Keratinocyte (primary cell): ENCODE data around the gene MLH1. TPM values are rescaled to one million over a fixed set of nuclear protein-coding genes. Genes with fewer than 3 reads are reported as not detected.

ENCODE experiments used
- DNase-seq: peaks from one replicate; pipeline ENCODE4 v3.0.0-alpha.2; 2011; ENCODE audit warnings: low read depth, missing footprints, low spot score
- FAIRE-seq: peaks from 2 replicates; lab custom pipeline; 2011; peaks lifted over from hg19 to GRCh38; lab: Jason Lieb, UNC
- H2AFZ ChIP-seq: 2 replicates; pipeline ENCODE4 v1.6.0; 2012; ENCODE audit warnings: low read length, control low read depth, inconsistent platforms; ENCODE audit not compliant: control insufficient read depth
- H3K27ac ChIP-seq: 2 replicates; pipeline ENCODE4 v1.5.1; 2011; ENCODE audit warnings: low read length; ENCODE audit not compliant: control insufficient read depth, insufficient read depth
- H3K27me3 ChIP-seq: 3 replicates; pipeline ENCODE4 v1.6.0; 2011; ENCODE audit warnings: low read length; ENCODE audit not compliant: control insufficient read depth, insufficient read depth; ENCODE audit errors: extremely low read depth
- H3K36me3 ChIP-seq, 2 experiments: 2 replicates in 1 of 2; 3 replicates in 1 of 2; pipeline ENCODE4 v1.5.1; 2011; ENCODE audit warnings: low read length in 2 of 2, mild to moderate bottlenecking in 1 of 2; ENCODE audit not compliant: control insufficient read depth in 2 of 2, insufficient read depth in 2 of 2; ENCODE audit errors: extremely low read depth in 1 of 2
- H3K4me1 ChIP-seq: 3 replicates; pipeline ENCODE4 v1.5.1; 2011; ENCODE audit warnings: low read length; ENCODE audit not compliant: control insufficient read depth, insufficient read depth; ENCODE audit errors: extremely low read depth
- H3K4me2 ChIP-seq: 3 replicates; pipeline ENCODE4 v1.6.0; 2011; ENCODE audit warnings: low read depth, low read length; ENCODE audit not compliant: control insufficient read depth, insufficient read depth; ENCODE audit errors: extremely low read depth
- H3K4me3 ChIP-seq, 3 experiments: fragments of 200-600 bp in 1 of 3; sonication (generic) in 1 of 3; 2 replicates in 2 of 3; 3 replicates in 1 of 3; pipeline ENCODE4 v1.5.1; 2011 to 2016; ENCODE audit warnings: low read length in 3 of 3, mild to moderate bottlenecking in 3 of 3, control low read depth in 2 of 3, inconsistent platforms in 1 of 3, low read depth in 1 of 3, mixed read lengths in 1 of 3, mixed run types in 1 of 3, moderate library complexity in 1 of 3; ENCODE audit not compliant: control insufficient read depth in 2 of 3, insufficient read depth in 2 of 3; ENCODE audit errors: extremely low read depth in 1 of 3
- H3K79me2 ChIP-seq: 2 replicates; pipeline ENCODE4 v1.6.0; 2012; ENCODE audit warnings: low read length; ENCODE audit not compliant: control insufficient read depth, insufficient read depth
- H3K9ac ChIP-seq: 3 replicates; pipeline ENCODE4 v1.6.0; 2011; ENCODE audit warnings: low read length; ENCODE audit not compliant: control insufficient read depth, insufficient read depth; ENCODE audit errors: extremely low read depth
- H3K9me1 ChIP-seq: 3 replicates; pipeline ENCODE4 v1.6.0; 2011; ENCODE audit warnings: low read length; ENCODE audit not compliant: control insufficient read depth, insufficient read depth; ENCODE audit errors: extremely low read depth
- H3K9me3 ChIP-seq: 2 replicates; pipeline ENCODE4 v1.5.1; 2012; ENCODE audit warnings: low read depth, low read length; ENCODE audit not compliant: control insufficient read depth
- H4K20me1 ChIP-seq: 3 replicates; pipeline ENCODE4 v1.6.0; 2011; ENCODE audit warnings: low read length; ENCODE audit not compliant: control insufficient read depth, insufficient read depth; ENCODE audit errors: extremely low read depth
- CTCF ChIP-seq, 3 experiments: IDR thresholded peaks in 1 of 3; conservative IDR thresholded peaks in 1 of 3; optimal IDR thresholded peaks in 1 of 3; 2 replicates in 2 of 3; 3 replicates in 1 of 3; pipeline versions ENCODE3 to v1.5.1; 2011; ENCODE audit warnings: low read length in 3 of 3, mild to moderate bottlenecking in 3 of 3, moderate library complexity in 2 of 3, control low read depth in 1 of 3, inconsistent platforms in 1 of 3; ENCODE audit not compliant: insufficient read depth in 2 of 3; ENCODE audit errors: extremely low read depth in 1 of 3
- EZH2 ChIP-seq: IDR thresholded peaks from one replicate; pipeline ENCODE4 v1.6.1; 2012; ENCODE audit warnings: inconsistent platforms, mild to moderate bottlenecking, low read length, moderate library complexity
- dilution Hi-C: fragments of 300-500 bp; cut with MboI; formaldehyde crosslinking; loops from one replicate; pipeline ENCODE4 v1.7.0; 2020; ENCODE audit warnings: low sequenced_read_pairs; ENCODE audit not compliant: extremely low pct_ligation_motif_present
- polyA plus RNA-seq, 5 experiments: library from polyadenylated mRNA; depleted of rRNA in 3 of 5; stranded (reverse) in 3 of 5; stranded (forward) in 1 of 5; unstranded in 1 of 5; fragments of >200 nt; gene quantifications; 1 replicate in 1 of 5; 2 replicates in 3 of 5; 3 replicates in 1 of 5; pipeline versions ENCODE4 v1.2.1 to v1.2.3, GENCODE V29; 2011 to 2012; ENCODE audit warnings: missing spikeins in 2 of 5, low read depth in 1 of 5, low replicate concordance in 1 of 5

Gene MLH1
- polyA plus RNA-seq, 1 donor (not counting 4 experiments of a cell fraction or from before 2014, with no cell fraction given): 44.7 TPM

- dilution Hi-C loops: no loop called here
- FAIRE-seq (peak; percentile 32), DNase-seq (no peak)
- Histone ChIP-seq H3K27ac (no peak overlapping the region), H2AFZ (peak overlapping the region; percentile 71), H3K9me1 (no peaks in the 10 kb centered on the region), H3K4me3 (no peak overlapping the region), H3K4me1 (peaks cover 20% of the 10 kb centered on the region), H3K36me3 (no peaks in the 10 kb centered on the region), H3K27me3 (no peaks in the 10 kb centered on the region), H4K20me1 (no peaks in the 10 kb centered on the region), H3K79me2 (no peaks in the 10 kb centered on the region), H3K9me3 (no peaks in the 10 kb centered on the region), H3K4me2 (no peak overlapping the region), H3K9ac (no peak overlapping the region)
- no peak for TF ChIP-seq EZH2
- TF ChIP-seq CTCF (optimal IDR thresholded peaks at IDR 0.05 in 1 of 3, IDR thresholded peaks at IDR 0.05 in 1 of 3, conservative IDR thresholded peaks at IDR 0.05 in 1 of 3; ENCODE audit: extremely low read depth in 1 of 3, insufficient read depth in 2 of 3, low read length in 3 of 3): no peak
These were observed 27.9 kb upstream of the MLH1 start for GRCh38 chr3:36965440-36965839.

GRCh38 chr3:36969085-36969484 lies 24.2 kb upstream of the MLH1 start:
- no peaks in the 10 kb centered on the region for H3K9me1 ChIP-seq
- no peaks in the 10 kb centered on the region for H3K27me3 ChIP-seq
- peak overlapping the region; percentile 89 for H3K4me2 ChIP-seq
- H3K79me2 ChIP-seq: no peaks in the 10 kb centered on the region
- peaks cover 20% of the 10 kb centered on the region for H3K4me1 ChIP-seq
- H3K9ac ChIP-seq: no peak overlapping the region
- no peak for TF ChIP-seq EZH2
- TF ChIP-seq CTCF (optimal IDR thresholded peaks at IDR 0.05 in 1 of 3, IDR thresholded peaks at IDR 0.05 in 1 of 3, conservative IDR thresholded peaks at IDR 0.05 in 1 of 3; ENCODE audit: extremely low read depth in 1 of 3, insufficient read depth in 2 of 3, low read length in 3 of 3): no peak
- peak overlapping the region; percentile 29 for H3K27ac ChIP-seq
- no peaks in the 10 kb centered on the region for H3K36me3 ChIP-seq
- no peaks in the 10 kb centered on the region for H4K20me1 ChIP-seq
- H3K9me3 ChIP-seq: no peaks in the 10 kb centered on the region
- H3K4me3 ChIP-seq: no peak overlapping the region
- dilution Hi-C loops: no loop called here
- peak overlapping the region; percentile 89 for H2AFZ ChIP-seq
- no peak for DNase-seq
- FAIRE-seq: no peak
